ENCODE measurements around the gene PUS7L.

The PUS7L gene

GRCh38 chr12:43805860-43806736 is 47.5 kb upstream of the PUS7L start, which contains the start of gene TWF1:
Gene TWF1 (minus strand): TSS chr12:43806317. CDS start chr12:43806245, 72 bp downstream.
- peak within 1 kb of the TSS; percentile 95 for H3K4me2 ChIP-seq (ENCODE audit: low read length)
- H3K27me3 ChIP-seq (ENCODE audit: low read depth, low read length) = no peaks in the 10 kb centered on the region
- peak within 1 kb of the TSS; percentile 92 for H3K9ac ChIP-seq (ENCODE audit: low read length)
- H3K79me2 ChIP-seq (ENCODE audit: low read length) = peaks cover 44% of the 10 kb centered on the region
- peak within 1 kb of the TSS; percentile 84 for H3K27ac ChIP-seq (ENCODE audit: low read length)
- H4K20me1 ChIP-seq (ENCODE audit: insufficient read depth, low read length) = peaks cover 9% of the 10 kb centered on the region
- peaks cover 22% of the 10 kb centered on the region for H3K4me1 ChIP-seq (ENCODE audit: low read length)
- H3K9me3 ChIP-seq (ENCODE audit: insufficient read depth, low read length) = no peaks in the 10 kb centered on the region
- peaks cover 12% of the 10 kb centered on the region for H3K36me3 ChIP-seq (replicated peaks; ENCODE audit: low read depth, low read length)
- TF ChIP-seq, protein P1, sequence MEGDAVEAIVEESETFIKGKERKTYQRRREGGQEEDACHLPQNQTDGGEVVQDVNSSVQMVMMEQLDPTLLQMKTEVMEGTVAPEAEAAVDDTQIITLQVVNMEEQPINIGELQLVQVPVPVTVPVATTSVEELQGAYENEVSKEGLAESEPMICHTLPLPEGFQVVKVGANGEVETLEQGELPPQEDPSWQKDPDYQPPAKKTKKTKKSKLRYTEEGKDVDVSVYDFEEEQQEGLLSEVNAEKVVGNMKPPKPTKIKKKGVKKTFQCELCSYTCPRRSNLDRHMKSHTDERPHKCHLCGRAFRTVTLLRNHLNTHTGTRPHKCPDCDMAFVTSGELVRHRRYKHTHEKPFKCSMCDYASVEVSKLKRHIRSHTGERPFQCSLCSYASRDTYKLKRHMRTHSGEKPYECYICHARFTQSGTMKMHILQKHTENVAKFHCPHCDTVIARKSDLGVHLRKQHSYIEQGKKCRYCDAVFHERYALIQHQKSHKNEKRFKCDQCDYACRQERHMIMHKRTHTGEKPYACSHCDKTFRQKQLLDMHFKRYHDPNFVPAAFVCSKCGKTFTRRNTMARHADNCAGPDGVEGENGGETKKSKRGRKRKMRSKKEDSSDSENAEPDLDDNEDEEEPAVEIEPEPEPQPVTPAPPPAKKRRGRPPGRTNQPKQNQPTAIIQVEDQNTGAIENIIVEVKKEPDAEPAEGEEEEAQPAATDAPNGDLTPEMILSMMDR (IDR thresholded peaks at IDR 0.05; ENCODE audit: low read depth, low read length) = no peak
- TF ChIP-seq EZH2phosphoT487 (IDR thresholded peaks at IDR 0.05; ENCODE audit: low read depth) = no peak
- H3K4me3 ChIP-seq (ENCODE audit: low read length) = peak within 1 kb of the TSS; percentile 98
- peak within 1 kb of the TSS; percentile 81 for H2AFZ ChIP-seq (ENCODE audit: low read depth, low read length)

GRCh38 chr12:43805149-43805859 is 46.7 kb upstream of the PUS7L start:
- H3K9ac ChIP-seq (ENCODE audit: low read length) = peak overlapping the region; percentile 92
- H3K27ac ChIP-seq (ENCODE audit: low read length) = peak overlapping the region; percentile 84
- no peaks in the 10 kb centered on the region for H3K27me3 ChIP-seq (ENCODE audit: low read depth, low read length)
- H2AFZ ChIP-seq (ENCODE audit: low read depth, low read length) = peak overlapping the region; percentile 12
- peak overlapping the region; percentile 98 for H3K4me3 ChIP-seq (ENCODE audit: low read length)
- TF ChIP-seq EZH2phosphoT487 (IDR thresholded peaks at IDR 0.05; ENCODE audit: low read depth) = no peak
- TF ChIP-seq, protein P1 (IDR thresholded peaks at IDR 0.05; ENCODE audit: low read depth, low read length) = no peak
- H3K36me3 ChIP-seq (replicated peaks; ENCODE audit: low read depth, low read length) = peaks cover 19% of the 10 kb centered on the region
- H3K4me1 ChIP-seq (ENCODE audit: low read length) = peaks cover 22% of the 10 kb centered on the region
- H3K4me2 ChIP-seq (ENCODE audit: low read length) = peak overlapping the region; percentile 95
- H3K79me2 ChIP-seq (ENCODE audit: low read length) = peaks cover 44% of the 10 kb centered on the region
- H3K9me3 ChIP-seq (ENCODE audit: insufficient read depth, low read length) = no peaks in the 10 kb centered on the region
- H4K20me1 ChIP-seq (ENCODE audit: insufficient read depth, low read length) = peaks cover 9% of the 10 kb centered on the region

DNA sequence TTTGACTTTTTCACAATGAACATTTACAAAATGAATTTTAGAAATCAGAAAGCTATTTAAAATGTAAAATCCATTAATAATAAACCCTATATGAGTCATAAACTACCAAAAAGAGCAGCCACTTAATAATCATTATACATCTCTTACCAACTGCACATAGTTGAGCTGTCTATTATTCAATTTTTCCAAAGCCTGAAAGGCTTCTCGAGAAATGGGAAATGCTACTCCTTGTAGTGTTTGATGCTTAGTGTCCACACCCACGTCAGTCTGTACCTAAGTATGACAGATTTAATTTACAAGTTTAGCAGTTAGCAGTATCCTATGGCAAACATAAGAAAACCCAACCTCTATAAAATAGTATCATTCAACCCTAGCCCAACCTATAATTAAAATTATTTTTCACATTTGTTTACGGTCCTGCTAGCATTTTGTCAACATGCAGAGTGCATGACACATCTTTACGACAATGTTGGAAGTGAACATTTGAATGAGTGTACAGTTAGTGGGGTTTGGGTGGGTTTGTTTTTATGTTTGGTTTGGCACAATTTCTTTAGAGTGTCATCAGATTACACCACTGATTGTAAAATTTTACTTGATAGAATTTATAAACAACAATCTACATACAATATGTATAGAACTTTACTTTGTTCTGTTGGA is 39.1 kb upstream of the PUS7L start:
- no peak overlapping the region for H3K4me3 ChIP-seq (ENCODE audit: low read length)
- no peaks in the 10 kb centered on the region for H3K27me3 ChIP-seq (ENCODE audit: low read depth, low read length)
- no peak overlapping the region for H3K4me2 ChIP-seq (ENCODE audit: low read length)
- TF ChIP-seq, protein P1 (IDR thresholded peaks at IDR 0.05; ENCODE audit: low read depth, low read length) = no peak
- TF ChIP-seq EZH2phosphoT487 (IDR thresholded peaks at IDR 0.05; ENCODE audit: low read depth) = no peak
- no peak overlapping the region for H3K9ac ChIP-seq (ENCODE audit: low read length)
- H3K9me3 ChIP-seq (ENCODE audit: insufficient read depth, low read length) = no peaks in the 10 kb centered on the region
- H3K36me3 ChIP-seq (replicated peaks; ENCODE audit: low read depth, low read length) = peaks cover 41% of the 10 kb centered on the region
- no peaks in the 10 kb centered on the region for H4K20me1 ChIP-seq (ENCODE audit: insufficient read depth, low read length)
- H3K4me1 ChIP-seq (ENCODE audit: low read length) = peaks cover 24% of the 10 kb centered on the region
- H3K27ac ChIP-seq (ENCODE audit: low read length) = no peak overlapping the region
- H2AFZ ChIP-seq (ENCODE audit: low read depth, low read length) = no peak overlapping the region
- peaks cover 3% of the 10 kb centered on the region; the same call in 1 of the 2 replicates for H3K79me2 ChIP-seq (ENCODE audit: low read length)
